GM23248 (cell line): ENCODE measurements around the gene PTPN5.

Experiments
- EZH2 ChIP-seq: fragments of 200-600 bp; sonication (generic); IDR thresholded peaks from 2 replicates; pipeline ENCODE4 v1.6.1; 2018; ENCODE audit warnings: antibody characterized with exemption, mild to moderate bottlenecking; ENCODE audit not compliant: insufficient read depth, poor library complexity, severe bottlenecking
- EZH2phosphoT487 ChIP-seq: fragments of 200-600 bp; sonication (generic); IDR thresholded peaks from 2 replicates; pipeline ENCODE4 v1.6.1; 2018; ENCODE audit warnings: antibody characterized with exemption, moderate library complexity, mild to moderate bottlenecking, low read depth; ENCODE audit not compliant: insufficient read depth

DNA sequence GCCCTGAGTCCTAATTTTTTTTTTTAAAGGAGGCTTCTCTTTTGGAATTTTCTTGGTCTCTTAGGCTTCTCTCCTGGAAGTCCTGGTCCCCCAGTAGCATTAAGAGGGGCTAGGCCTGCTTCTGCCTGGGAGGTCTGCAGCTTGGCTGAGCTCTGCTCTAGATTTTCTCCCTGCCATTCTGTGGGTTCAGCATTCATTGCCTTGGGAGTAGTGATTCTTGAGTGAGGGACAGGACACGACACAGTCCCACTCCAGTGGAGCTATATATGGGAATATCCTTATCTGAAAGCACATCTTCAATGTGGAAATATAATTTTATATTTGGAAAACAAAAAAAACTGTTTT is 69.3 kb downstream of the PTPN5 start:
- no peak for TF ChIP-seq EZH2phosphoT487
- TF ChIP-seq EZH2, result no peak
